HEK293T (cell line): Measurements from ENCODE around the gene MGAT5.

Experiments
- CTBP1 ChIP-seq: fragments of 450-650 bp; IDR thresholded peaks from 2 replicates; pipeline ENCODE4 v1.6.1; 2016; ENCODE audit warnings: borderline replicate concordance
- ELF4 ChIP-seq: fragments of 450-650 bp; IDR thresholded peaks from 2 replicates; pipeline ENCODE4 v1.6.1; 2017; ENCODE audit warnings: antibody characterized with exemption
- FOXA1 ChIP-seq: fragments of 450-650 bp; IDR thresholded peaks from 2 replicates; pipeline ENCODE4 v1.6.1; 2016; ENCODE audit warnings: mild to moderate bottlenecking
- FOXK2 ChIP-seq: fragments of 450-650 bp; IDR thresholded peaks from 2 replicates; pipeline ENCODE4 v1.6.1; 2016; ENCODE audit warnings: mild to moderate bottlenecking
- PKNOX1 ChIP-seq: fragments of 450-650 bp; IDR thresholded peaks from 2 replicates; pipeline ENCODE4 v1.6.1; 2016
- SP1 ChIP-seq: fragments of 450-650 bp; IDR thresholded peaks from 2 replicates; pipeline ENCODE4 v1.6.1; 2017
- TARDBP ChIP-seq: fragments of 450-650 bp; IDR thresholded peaks from 2 replicates; pipeline ENCODE4 v1.6.1; 2016

- no peak for TF ChIP-seq ELF4
- no peak for TF ChIP-seq FOXK2
- no peak for TF ChIP-seq FOXA1
- no peak for TF ChIP-seq SP1
- TF ChIP-seq PKNOX1: no peak
- TF ChIP-seq CTBP1: no peak
- TF ChIP-seq TARDBP: no peak
Observed at GRCh38 chr2:134491022-134491421, 237.2 kb downstream of the MGAT5 start.
